Neural cell (in vitro differentiated cells): ENCODE data around the gene C12orf75. TPM values are rescaled to one million over a fixed set of nuclear protein-coding genes. Genes with fewer than 3 reads are reported as not detected.

Experiments used
- H2AFZ ChIP-seq: fragments of 200-600, 300-800 bp; sonication (generic), shearing (Covaris generic); 2 replicates; pipeline ENCODE4 v1.6.0; 2014; ENCODE audit warnings: low read depth, mild to moderate bottlenecking, antibody characterized with exemption, low read length, moderate library complexity
- H3F3A ChIP-seq: fragments of 200-600 bp; shearing (Covaris generic); 2 replicates; pipeline ENCODE4 v1.6.1; 2016; ENCODE audit warnings: mild to moderate bottlenecking, moderate library complexity, mixed read lengths, antibody characterized with exemption, low read length; ENCODE audit not compliant: insufficient read depth, poor library complexity, severe bottlenecking
- H3K27ac ChIP-seq: fragments of 200-600, 300-800 bp; sonication (generic), shearing (Covaris generic); 2 replicates; pipeline ENCODE4 v1.5.1; 2014; ENCODE audit warnings: mild to moderate bottlenecking, low read length, moderate library complexity
- H3K27me3 ChIP-seq: fragments of 300-800, 200-600 bp; sonication (generic), shearing (Covaris generic); 2 replicates; pipeline ENCODE4 v1.6.0; 2014; ENCODE audit warnings: mild to moderate bottlenecking, low read depth, low read length, moderate library complexity; ENCODE audit not compliant: insufficient read depth
- H3K36me3 ChIP-seq: fragments of 300-800, 200-600 bp; sonication (generic), shearing (Covaris generic); 2 replicates; pipeline ENCODE4 v1.5.1; 2014; ENCODE audit warnings: mild to moderate bottlenecking, antibody characterized with exemption, low read length, moderate library complexity; ENCODE audit not compliant: insufficient read depth
- H3K4me2 ChIP-seq: fragments of 300-800, 200-600 bp; sonication (generic), shearing (Covaris generic); 2 replicates; pipeline ENCODE4 v1.6.0; 2014; ENCODE audit warnings: mild to moderate bottlenecking, low read length
- H3K4me3 ChIP-seq: fragments of 300-800, 200-600 bp; sonication (generic), shearing (Covaris generic); 2 replicates; pipeline ENCODE4 v1.5.1; 2014; ENCODE audit warnings: mild to moderate bottlenecking, low read length, moderate library complexity
- H3K79me2 ChIP-seq: fragments of 200-600 bp; shearing (Covaris generic); replicated peaks from 2 replicates; pipeline ENCODE4 v1.6.0; 2014; ENCODE audit warnings: mild to moderate bottlenecking, low read length, moderate library complexity; ENCODE audit not compliant: insufficient read depth
- H3K9ac ChIP-seq: fragments of 300-800, 200-600 bp; sonication (generic), shearing (Covaris generic); 2 replicates; pipeline ENCODE4 v1.6.1; 2016; ENCODE audit warnings: mild to moderate bottlenecking, low read length, mixed read lengths
- H3K9me2 ChIP-seq: fragments of 200-600 bp; shearing (Covaris generic); 2 replicates; pipeline ENCODE4 v1.6.1; 2016; ENCODE audit warnings: mild to moderate bottlenecking, low read length, mixed read lengths; ENCODE audit not compliant: insufficient read depth
- H3K9me3 ChIP-seq: fragments of 200-600, 300-800 bp; sonication (generic), shearing (Covaris generic); 2 replicates; pipeline ENCODE4 v1.6.1; 2016; ENCODE audit warnings: mild to moderate bottlenecking, mixed run types, low read length, moderate library complexity, mixed read lengths
- H4K20me1 ChIP-seq: fragments of 200-600 bp; shearing (Covaris generic); 2 replicates; pipeline ENCODE4 v1.6.1; 2016; ENCODE audit warnings: mild to moderate bottlenecking, mixed run types; ENCODE audit not compliant: insufficient read depth
- CTCF ChIP-seq: fragments of 450-650 bp; IDR thresholded peaks from 2 replicates; pipeline ENCODE4 v1.5.1; 2014; ENCODE audit warnings: antibody characterized with exemption, mild to moderate bottlenecking, moderate library complexity; ENCODE audit not compliant: poor library complexity, severe bottlenecking
- EP300 ChIP-seq: fragments of 450-650 bp; conservative IDR thresholded peaks from 2 replicates; pipeline ENCODE4 v1.6.1; 2014; ENCODE audit warnings: antibody characterized with exemption, mild to moderate bottlenecking, moderate library complexity; ENCODE audit not compliant: poor library complexity, severe bottlenecking
- EZH2 ChIP-seq: fragments of 200-600, 300-800 bp; shearing (Covaris generic), sonication (generic); IDR thresholded peaks from 2 replicates; pipeline ENCODE4 v1.6.1; 2014; ENCODE audit warnings: antibody characterized with exemption, low read length, borderline replicate concordance, mild to moderate bottlenecking; ENCODE audit not compliant: insufficient read depth, poor library complexity, severe bottlenecking
- MXI1 ChIP-seq: fragments of 450-650 bp; conservative IDR thresholded peaks from 2 replicates; pipeline ENCODE4 v1.6.1; 2014; ENCODE audit warnings: antibody characterized with exemption, mild to moderate bottlenecking; ENCODE audit not compliant: poor library complexity, severe bottlenecking
- POLR2AphosphoS5 ChIP-seq: IDR thresholded peaks from 2 replicates; pipeline ENCODE4 v1.6.1; 2012
- RAD21 ChIP-seq: fragments of 450-650 bp; conservative IDR thresholded peaks from 2 replicates; pipeline ENCODE4 v1.6.1; 2014; ENCODE audit warnings: antibody characterized with exemption, mild to moderate bottlenecking, moderate library complexity
- REST ChIP-seq: IDR thresholded peaks from 2 replicates; pipeline ENCODE4 v1.6.1; 2012; ENCODE audit warnings: borderline replicate concordance
- SMC3 ChIP-seq: fragments of 450-650 bp; conservative IDR thresholded peaks from 2 replicates; pipeline ENCODE4 v1.6.1; 2014; ENCODE audit warnings: antibody characterized with exemption, mild to moderate bottlenecking, moderate library complexity; ENCODE audit not compliant: poor library complexity
- TAF1 ChIP-seq: IDR thresholded peaks from 2 replicates; pipeline ENCODE4 v1.6.1; 2012; ENCODE audit warnings: low read depth
- polyA plus RNA-seq: library from polyadenylated mRNA; depleted of rRNA; stranded (reverse); fragments of >200 nt; gene quantifications from 2 replicates; pipeline ENCODE4 v1.2.3, GENCODE V29; 2014

Gene C12orf75
- polyA plus RNA-seq, 1 donor from 2014 or later, result 25.2 TPM

- Histone ChIP-seq H3K4me3 (no peak overlapping the region), H3K9me3 (no peaks in the 10 kb centered on the region), H2AFZ (no peak overlapping the region), H4K20me1 (no peaks in the 10 kb centered on the region), H3K27me3 (no peaks in the 10 kb centered on the region), H3K9ac (no peak overlapping the region), H3F3A (no peaks in the 10 kb centered on the region), H3K36me3 (no peaks in the 10 kb centered on the region), H3K27ac (no peak overlapping the region), H3K4me2 (no peak overlapping the region), H3K9me2 (no peaks in the 10 kb centered on the region), H3K79me2 (no peaks in the 10 kb centered on the region)
- no peak for TF ChIP-seq SMC3
- TF ChIP-seq EZH2, result no peak
- no peak for TF ChIP-seq REST
- TF ChIP-seq TAF1, result no peak
- no peak for TF ChIP-seq CTCF
- TF ChIP-seq POLR2AphosphoS5, result no peak
- TF ChIP-seq MXI1, result no peak
- no peak for TF ChIP-seq EP300
- TF ChIP-seq RAD21, result no peak
These were observed 87.2 kb downstream of the C12orf75 start for GRCh38 chr12:105417732-105418131.

- no peak overlapping the region for H3K4me3 ChIP-seq
- H3K9me3 ChIP-seq, result no peaks in the 10 kb centered on the region
- H3K36me3 ChIP-seq, result no peaks in the 10 kb centered on the region
- no peaks in the 10 kb centered on the region for H4K20me1 ChIP-seq
- TF ChIP-seq EP300 (no peak), MXI1 (no peak)
- no peaks in the 10 kb centered on the region for H3K27me3 ChIP-seq
- H3K79me2 ChIP-seq, result no peaks in the 10 kb centered on the region
- H3K9ac ChIP-seq, result no peak overlapping the region
- no peaks in the 10 kb centered on the region for H3F3A ChIP-seq
- no peak overlapping the region for H3K27ac ChIP-seq
- no peaks in the 10 kb centered on the region for H3K9me2 ChIP-seq
- no peak overlapping the region for H2AFZ ChIP-seq
- H3K4me2 ChIP-seq, result no peak overlapping the region
These were observed 87.7 kb downstream of the C12orf75 start for GRCh38 chr12:105418229-105418628.

GRCh38 chr12:105418821-105419291, 88.4 kb downstream of the C12orf75 start:
- TF ChIP-seq RAD21 (no peak), EP300 (no peak), SMC3 (no peak), CTCF (no peak), POLR2AphosphoS5 (no peak), REST (no peak), EZH2 (no peak), TAF1 (no peak), MXI1 (no peak)
- no peak overlapping the region for H3K9ac ChIP-seq
- no peak overlapping the region for H2AFZ ChIP-seq
- no peaks in the 10 kb centered on the region for H3K36me3 ChIP-seq
- no peaks in the 10 kb centered on the region for H3K27me3 ChIP-seq
- H4K20me1 ChIP-seq, result no peaks in the 10 kb centered on the region
- no peaks in the 10 kb centered on the region for H3F3A ChIP-seq
- no peak overlapping the region for H3K4me2 ChIP-seq
- H3K79me2 ChIP-seq, result no peaks in the 10 kb centered on the region
- no peaks in the 10 kb centered on the region for H3K9me3 ChIP-seq
- no peak overlapping the region for H3K27ac ChIP-seq
- H3K4me3 ChIP-seq, result no peak overlapping the region
- no peaks in the 10 kb centered on the region for H3K9me2 ChIP-seq
